GM11168 (cell line): Measurements from ENCODE around the gene SNX4.
"Not testable (repeated sequence)": the region's sequence is repeated elsewhere in the genome, so short reads cannot be mapped to it uniquely, and the experiment has no call there.

ENCODE experiments used
- in situ Hi-C: fragments of 300-500 bp; cut with MboI; formaldehyde crosslinking; loops from one replicate; pipeline ENCODE4 v1.12.0; 2022; ENCODE audit warnings: low sequenced_read_pairs; ENCODE audit not compliant: unreplicated experiment

The SNX4 gene

DNA sequence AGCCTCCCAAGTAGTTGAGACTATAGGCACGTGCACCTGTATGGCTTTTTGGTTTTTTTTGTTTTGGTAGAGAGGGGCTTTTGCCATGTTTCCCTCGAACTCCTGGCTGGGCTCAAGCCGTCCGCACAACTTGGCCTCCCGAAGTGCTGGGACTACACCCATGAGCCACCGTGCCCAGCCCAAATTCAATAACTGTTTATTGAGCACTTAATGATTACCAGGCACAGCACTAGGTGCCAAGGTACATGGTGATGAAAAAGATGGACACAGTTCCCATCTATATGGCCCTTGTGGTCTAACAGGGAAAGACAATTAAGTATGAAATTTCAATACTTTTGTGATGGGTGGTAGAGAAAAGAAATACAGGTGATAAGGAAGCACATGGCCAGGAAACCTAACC is 109.1 kb downstream of the SNX4 start:
- in situ Hi-C loops, result no loop called here

DNA sequence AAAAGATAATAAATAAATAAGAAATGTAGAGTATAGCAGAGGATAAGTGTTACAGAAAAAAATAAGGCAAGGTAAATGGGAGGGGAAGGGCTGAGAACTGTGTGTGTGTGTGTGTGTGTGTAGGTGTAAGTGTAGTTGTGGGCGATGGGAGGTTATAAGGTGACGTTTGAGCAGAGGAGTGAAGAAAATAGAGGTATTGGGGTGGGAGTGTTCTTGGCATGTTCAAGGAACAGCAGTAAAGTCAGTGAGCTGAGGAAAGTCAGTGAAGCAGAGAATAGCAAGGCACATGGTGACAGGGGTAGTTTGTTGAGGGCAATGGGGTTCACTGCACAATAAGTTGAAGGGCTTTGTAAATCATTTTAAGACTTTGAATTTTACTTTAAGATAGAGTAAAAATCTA is 113.9 kb downstream of the SNX4 start:
- in situ Hi-C loops, result no loop called here

DNA sequence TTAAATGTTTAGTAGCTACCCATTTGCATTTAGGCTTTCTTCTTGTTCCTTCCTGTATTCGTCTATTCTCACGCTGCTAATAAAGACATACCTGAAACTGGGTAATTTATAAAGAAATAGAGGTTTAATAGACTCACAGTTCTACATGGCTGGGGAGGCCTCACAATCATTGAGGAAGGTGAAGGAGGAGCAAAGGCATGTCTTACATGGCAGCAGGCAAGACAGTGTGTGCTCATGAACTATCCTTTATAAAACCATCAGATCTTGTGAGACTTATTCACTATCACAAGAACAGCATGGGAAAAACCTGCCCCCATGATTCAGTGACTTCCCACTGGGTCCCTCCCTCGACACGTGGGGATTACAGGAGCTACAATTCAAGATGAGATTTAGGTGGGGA is 114.5 kb downstream of the SNX4 start:
- in situ Hi-C loops, result not testable (repeated sequence)

DNA sequence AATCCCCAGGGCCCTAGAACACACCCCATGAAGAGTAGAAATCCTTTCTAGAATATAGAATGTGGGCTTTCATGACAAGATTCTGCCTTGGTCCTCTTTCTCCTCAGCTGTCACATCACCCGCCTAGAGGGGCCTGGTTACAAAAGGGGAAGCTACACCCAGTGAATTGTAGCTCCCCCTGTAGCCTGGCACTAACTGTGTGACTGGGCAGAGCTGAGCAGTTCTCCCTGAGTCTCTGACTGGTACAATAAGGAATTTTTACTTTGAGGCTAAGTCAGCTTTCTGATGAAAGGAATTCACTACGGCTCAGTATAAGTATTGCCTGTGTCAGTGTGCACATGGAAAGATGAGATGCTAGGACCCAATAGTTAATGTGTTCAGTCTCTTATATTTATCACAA is 116.2 kb downstream of the SNX4 start:
- in situ Hi-C loops, result no loop called here

DNA sequence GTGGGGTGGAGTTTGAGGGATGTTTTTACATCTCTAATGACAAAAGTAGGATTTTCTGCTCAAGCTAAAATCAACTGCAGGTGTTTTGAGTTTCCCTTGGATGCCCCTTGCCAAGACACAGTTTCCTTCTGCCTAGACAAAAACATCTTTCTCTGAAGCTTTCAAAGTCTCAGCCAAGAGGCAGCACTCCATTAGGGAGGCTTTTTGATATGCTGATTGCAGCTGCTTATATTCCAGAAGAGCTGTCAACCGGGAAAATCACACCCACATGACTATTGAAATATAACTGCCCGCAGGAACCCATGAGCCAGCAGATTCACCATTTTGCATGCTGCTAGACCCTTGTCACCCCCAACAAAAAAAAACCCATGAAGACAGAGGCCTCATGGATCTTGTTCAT is 117.4 kb downstream of the SNX4 start:
- in situ Hi-C loops, result no loop called here

DNA sequence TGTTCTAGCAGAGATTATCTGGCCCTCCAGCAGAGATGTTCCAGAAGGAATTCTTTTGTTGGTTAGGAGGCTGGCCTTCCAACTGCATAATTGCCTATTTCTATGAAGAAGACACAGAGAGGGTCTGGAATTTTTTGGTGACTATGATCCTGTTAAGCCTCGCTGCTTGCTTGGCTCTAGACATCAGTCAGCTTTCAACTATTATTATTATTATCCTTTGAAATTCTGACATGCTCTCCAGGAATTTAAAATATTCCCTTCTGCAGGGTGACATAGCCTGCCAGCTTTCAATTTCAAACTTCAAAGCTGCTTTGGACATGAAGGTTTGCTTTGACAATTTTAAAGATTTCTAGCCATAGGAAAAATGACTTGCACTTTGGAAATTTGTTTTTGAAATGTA is 118.6 kb downstream of the SNX4 start:
- in situ Hi-C loops, result no loop called here

DNA sequence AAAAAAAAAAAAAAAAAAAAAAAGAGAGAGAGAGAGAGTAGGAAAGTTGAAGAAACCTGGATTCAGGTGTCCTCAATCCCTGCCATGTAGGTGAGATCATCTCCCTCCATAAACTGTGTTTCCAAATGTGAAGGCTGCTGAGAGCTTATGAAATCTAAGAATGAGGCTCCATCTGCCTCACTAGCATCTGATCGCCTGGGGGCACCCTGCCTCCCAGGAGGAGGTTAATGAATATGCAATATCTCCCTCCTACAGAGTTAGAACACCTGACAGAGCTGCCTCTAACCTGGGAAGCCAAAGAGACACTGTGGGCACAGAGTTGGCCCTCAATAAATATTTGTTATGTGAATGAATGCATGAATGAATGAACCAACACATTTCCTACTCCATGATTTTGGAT is 121.0 kb downstream of the SNX4 start:
- in situ Hi-C loops, result no loop called here
